CD4-positive, alpha-beta T cell treated with Interleukin-15 for 4 hours (primary cell): ENCODE results near the gene EIF6.

Experiments used
- DNase-seq: peaks from one replicate; pipeline ENCODE4 v3.0.0-alpha.2; 2020; ENCODE audit warnings: low spot score

The EIF6 gene

DNA sequence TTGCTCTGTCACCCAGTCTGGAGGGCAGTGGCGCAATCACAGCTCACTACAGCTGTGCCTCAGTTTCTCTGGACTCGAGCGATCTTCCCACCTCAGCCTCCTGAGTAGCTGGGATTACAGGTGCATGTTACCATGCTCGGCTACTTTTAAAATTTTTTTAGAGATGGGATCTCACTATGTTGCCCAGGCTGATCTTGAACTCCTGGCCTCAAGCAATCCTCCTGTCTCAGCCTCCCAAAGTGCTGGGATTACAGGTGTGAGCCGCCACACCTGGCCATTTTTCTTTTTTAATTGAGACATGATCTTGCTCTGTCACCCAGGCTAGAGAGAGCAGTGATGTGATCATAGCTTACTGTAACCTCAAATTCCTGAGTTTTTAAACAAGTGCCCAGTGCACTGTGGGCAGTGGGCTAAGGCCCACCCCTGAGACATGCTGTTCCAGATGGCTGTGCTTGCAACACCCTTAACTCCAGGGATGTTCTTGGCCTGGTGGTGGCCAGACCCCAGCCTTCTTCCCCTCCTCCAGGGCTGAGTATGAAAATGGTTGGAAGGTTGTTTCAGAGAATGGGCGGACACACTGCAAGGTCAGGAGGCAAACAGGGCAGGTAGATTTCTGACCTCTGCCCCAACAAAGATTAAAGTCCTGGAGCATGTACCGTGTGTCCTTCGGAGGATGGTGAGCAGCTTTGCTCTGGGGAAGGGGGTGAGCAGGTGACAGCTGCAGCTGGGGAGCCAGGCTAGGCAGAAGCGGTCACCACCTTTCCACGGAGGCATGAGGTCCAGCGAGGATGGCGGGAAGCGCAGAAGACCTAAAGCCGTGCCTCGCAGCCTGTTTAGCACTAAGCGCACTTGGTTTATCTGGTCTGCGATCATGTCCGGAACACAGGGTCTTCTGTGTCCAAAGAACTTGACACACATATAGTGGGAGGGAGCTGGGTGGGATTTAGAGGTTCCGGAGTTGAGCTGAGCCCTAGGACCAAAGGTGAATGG, 9.0 kb upstream of the EIF6 start:
- no peak for DNase-seq

DNA sequence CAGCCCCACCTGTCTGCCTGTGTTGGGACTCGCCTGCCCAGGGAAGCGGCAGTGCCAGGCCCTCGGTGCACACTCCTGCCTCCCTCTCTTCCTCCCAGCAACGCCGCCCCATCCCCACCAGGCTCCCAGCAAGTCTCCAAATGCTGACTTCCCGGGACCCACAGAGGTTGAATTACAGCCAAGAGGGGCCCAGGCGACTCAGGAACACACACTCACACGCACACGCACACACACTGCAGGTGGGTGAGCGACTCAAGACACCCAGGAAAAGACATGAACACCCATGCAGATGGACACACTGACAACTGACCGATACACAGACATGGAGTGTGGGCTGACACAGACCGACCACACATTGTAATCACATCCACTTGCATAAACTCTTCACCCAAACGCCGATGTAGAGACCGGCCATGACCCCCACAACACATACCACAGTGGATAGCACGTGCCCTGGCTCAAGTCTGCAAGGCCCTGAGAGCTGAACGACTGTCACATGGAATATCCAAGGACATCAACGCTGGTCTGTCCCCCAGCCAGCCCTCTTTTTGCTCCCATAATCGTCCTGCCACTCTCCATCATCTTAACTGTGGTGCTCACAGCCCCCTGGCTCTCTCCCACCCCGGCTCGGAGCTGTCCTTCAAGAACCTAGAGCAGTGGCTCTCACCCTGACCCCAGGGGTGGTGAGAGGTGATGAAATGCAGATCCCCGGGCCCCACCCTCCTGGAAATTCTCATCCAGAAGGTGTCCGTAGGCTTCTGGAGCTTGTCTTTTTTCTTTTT, 8.1 kb upstream of the EIF6 start:
- DNase-seq = no peak

DNA sequence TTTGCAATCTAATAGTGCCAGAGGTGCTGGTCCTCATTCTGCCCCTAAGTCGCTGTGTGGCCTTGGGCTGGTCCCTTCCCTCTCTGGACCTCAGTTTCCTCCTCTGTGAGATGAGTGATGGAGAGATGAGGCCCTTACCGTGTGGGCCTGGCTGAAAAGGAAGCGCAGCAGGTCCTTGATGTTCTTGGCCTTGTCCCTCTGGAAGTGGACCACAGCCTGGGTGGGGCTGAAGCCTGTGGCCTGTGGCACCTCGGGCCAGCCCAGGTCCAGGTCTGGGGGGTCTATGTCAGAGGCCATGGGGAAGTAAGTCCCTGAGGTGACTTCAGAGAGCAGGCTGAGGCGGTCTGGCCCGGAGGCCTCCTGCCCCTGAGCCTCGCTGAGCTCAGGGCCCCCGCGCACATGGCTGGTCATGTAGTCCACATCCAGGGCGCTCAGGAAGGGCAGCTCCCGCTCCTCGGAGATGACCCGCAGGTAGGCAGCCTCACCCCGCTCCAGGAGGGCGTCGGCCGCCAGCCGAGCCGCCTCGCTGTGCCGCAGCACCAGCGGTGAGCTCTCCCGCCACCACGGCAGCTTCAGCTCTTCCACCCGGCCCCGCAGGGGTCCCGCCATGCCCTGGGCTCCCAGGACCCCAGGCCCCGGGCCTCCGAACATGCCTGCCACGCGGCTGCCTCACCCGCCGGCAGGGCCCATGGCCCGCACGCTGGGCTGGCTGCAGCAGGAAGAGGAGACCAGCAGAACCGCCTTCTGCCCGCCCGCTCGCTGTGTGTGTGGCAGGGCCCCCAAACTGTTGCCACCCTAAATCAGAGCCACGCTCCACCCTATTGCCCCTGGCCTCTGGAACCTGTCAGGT, 7.3 kb upstream of the EIF6 start, which contains the start of gene FAM83C:
FAM83C (minus strand) TSS at position 772 of the 850 bp plus-strand sequence; CDS start at position 651, 121 bp downstream.
- no peak for DNase-seq

DNA sequence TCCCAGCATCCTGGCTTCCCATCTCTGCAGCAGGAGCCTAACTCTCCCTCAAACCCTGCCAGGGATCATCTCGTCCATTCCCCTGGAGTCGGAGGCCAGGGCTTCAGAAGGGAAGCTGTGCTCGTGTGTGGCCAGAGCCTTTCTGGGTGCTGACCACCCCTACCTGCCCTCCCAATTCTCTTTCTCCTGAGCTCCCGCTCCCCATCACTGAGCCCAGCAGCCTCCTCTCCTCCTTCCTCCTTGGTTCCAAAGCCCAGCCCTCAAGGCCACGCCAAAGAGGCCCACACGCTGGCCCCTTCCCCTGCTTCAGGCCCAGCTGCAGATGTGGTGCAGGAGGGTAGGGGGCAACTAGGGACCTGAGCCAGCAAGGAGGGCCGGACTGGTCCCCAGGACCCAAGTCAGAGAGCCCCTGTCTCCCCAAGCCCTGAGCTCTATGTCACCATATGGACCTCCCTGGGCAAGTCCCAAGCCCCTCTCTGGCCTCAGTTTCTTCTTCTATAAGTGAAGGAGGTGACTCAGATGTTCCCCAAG, 6.4 kb upstream of the EIF6 start:
- DNase-seq = no peak

DNA sequence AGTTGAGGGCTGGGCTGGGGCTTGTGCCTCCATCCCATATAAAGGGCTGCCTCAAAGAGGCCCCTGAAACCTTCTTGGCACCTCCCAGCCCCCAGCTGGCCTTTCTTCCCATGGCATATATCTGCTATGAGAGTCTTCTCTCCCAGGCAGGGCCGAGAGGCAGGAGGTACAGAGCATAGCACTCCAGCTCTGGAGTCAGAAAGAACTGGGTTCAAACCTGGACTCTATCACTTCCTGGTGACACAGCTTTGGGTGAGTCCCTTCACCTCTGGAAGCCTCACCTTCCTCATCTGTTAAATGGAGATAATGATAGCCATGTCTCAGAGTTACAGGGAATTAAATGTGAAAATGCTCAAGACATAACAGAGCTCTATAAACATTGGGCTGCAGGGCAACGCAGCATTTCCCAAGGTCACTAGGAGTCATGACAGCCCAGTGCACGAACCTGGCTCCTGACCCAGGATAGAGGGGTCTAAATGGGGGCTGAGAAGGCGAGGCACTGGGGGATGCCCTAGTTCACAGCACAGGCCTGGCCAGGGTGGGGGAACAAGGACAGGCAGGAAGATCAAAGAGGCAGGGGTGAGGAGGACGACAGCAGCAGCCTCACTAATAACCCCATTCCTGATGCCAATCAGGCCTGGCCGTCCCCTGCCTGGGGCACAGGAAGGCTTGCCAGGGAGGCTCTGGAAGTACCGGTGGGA, 5.8 kb upstream of the EIF6 start:
- no peak for DNase-seq

DNA sequence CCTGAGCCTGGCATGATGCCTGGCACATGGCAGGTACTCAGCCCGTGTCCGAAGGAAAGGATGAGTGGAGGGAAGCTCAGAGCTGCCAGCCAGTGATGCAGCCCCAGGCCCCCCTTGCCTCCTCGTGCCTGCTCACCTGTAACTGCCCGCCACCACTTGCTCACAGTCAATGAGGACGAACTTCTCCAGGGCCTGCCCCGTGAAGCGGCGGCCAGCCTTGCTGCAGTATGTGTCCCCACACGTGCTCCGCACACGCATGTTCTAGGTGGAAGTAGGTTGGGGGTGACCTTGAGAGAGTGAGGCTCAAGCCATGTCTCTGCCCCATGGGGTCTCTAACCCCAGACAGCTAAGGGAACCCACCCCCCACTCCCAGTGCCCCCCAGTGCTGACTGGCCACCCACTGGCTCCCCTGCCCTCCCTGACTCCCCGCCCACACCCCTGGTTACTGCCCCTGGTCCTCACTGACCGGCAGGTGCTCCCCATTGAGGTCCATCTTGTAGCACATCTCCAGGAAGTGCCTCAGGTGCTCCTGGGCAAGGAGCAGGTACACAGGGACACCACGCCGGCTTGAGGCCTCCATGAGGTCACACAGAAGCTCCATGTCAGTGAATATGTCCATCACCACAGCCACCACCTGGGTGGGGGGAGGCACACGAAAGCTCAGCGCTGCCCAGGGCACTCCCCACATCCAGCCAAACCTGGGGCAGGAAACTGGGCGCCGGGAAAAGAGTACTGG, 3.9 kb upstream of the EIF6 start:
- no peak for DNase-seq

DNA sequence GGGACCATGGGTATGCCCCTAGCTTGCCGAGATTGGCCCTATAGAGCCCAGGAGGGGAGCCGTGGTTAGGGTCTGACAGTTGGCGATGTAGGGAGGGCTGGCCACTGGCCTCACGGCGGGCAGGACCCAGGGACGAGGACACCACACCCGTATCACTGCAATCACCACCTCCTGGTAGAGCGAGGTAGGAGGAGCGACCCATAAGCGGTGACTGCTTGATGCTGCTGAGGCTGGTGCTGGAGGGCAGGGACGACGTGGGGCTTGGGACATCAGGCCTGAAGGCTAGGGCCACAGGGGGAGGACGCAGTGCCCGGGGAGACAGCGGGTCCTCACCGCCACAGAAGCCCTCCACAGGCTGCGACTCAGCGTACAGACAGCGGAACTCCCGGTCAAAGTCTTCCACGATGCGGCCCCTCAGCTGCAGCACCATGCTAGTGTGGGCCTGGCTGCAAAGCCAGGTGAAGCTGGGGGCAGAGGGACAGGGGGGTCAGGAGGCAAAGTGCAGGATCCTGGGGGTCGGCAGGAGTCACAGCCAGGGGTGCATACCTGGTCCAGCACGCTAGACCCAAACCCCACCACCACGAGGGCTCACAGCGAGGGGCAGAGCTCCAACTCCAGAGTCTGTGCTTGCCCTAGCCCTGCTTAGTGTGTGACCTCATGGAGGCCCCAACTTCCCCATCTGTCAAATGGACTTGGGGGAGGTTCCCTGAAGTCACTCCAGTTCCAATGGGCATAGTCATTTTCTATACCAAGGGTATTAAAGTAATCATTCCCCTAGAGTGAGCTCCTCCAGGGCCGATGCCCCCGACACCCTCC, 3.1 kb upstream of the EIF6 start:
- no peak for DNase-seq

DNA sequence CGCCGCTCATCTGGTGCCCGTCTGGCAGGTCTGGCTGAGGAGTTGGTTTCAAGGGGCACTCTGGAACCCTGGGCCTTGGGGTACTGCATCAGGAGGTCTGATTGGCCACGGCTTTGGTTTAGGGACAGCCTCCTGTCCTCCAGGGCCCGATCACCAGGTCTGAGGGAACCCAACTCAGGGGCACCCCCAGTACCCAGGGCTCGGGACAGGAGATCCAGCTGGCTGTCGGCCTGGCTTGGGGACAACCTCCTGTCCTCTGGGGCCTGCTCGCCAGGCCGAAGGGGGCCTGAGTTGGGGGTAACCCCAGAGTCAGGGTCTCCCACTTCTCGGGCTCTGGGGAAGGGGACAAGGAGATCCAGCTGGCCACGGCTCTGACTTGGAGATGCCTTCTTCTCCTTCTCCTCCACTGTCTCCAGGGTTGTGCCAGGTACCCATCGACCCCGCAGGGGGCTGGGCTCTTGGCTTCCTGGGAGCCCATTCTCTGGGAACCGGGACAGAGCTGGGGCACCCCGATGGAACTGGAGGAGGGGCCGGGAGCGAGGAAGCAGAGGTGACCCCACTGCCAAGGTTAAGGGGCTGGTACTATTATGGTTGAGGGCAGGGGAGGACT, 2.4 kb upstream of the EIF6 start:
- DNase-seq = no peak

DNA sequence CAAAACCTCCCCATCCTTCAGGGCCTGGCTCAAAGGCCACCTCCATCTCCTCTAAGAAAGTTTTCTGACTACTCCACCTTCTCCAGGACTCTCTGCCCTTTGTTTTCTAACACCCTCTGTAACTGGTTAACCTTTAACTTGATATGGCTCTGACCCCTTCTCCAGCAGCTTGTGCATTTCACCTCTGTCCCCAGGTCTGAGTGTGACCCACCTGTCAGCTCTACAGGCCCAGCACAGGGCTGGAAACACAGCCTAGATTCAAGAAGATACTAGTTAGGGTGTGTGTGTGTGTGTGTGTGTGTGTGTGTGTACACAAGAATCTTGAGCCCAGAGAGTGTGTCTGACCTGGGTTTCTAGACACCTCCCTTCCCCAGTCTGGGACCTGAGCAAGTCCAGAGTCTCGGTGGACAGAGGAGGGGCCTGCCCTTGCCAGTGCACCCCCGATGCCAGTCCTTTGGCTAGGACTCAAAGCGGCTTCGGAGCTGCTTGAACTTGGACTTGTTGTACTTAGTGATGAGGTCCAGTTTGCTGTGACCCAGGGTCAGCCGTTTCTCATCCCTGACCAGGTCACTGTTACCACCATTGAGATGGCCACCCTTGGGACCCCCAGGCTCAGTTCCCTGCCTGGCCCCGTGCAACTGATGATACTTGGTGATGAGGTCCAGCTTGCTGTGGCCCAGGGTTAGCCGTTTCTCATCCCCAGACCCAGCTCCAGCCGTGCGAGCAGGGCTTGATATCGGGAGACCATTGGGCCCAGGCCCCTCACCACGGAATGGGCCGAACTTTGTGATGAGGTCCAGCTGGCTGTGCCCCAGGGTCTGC, 1.7 kb upstream of the EIF6 start:
- DNase-seq = no peak

DNA sequence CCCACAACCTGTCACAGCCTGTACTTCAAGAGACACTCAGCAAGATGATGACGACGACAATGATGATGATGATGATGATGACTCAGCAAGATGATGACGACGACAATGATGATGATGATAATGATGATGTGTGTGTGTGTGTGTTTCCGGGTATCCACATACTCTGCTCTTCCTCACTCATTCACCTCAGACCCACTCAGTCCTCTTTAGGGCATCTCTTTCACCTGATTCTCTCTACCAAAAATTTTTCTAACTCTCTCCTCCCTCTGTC, 1.2 kb upstream of the EIF6 start:
- DNase-seq = no peak

DNA sequence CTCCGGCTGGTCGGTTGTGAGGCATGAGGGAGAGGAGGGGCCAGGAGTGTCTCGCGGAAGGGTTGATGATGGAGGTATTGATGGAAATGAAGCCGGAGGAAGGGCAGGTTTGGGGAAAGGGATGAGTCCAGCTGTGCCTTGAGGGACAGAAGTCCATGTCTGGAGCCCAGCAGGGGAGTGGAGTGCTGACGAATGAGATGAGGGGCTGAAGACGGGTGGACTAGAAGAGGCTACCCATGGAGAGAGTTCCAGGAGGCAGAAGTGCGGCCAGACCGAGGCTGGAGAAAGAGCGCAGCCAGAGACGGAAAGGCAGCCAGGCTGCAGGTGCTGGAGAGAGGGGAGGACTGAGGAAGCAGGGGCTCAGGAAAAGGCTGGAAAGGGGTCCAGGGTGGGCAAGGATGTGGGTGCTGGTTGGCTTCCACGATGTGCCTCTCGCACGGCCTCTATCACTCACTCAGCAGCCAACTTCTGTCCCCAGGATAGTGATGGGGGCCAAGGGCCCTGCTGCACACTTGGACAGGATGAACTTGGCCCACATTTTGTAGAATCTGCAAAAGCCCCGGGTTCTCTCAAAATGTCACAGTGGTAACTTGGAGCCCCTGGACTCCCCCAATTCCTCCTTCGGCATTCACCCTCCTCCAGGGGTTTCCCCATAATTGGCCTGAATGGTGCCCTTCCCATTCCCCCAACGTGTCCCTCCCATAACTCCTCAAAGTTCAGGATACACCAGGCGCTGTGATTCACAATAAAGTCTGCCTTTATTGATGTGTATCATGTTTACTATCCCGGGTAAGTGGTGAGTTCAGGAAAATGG, 627 bp upstream of the EIF6 start:
- DNase-seq = no peak

DNA sequence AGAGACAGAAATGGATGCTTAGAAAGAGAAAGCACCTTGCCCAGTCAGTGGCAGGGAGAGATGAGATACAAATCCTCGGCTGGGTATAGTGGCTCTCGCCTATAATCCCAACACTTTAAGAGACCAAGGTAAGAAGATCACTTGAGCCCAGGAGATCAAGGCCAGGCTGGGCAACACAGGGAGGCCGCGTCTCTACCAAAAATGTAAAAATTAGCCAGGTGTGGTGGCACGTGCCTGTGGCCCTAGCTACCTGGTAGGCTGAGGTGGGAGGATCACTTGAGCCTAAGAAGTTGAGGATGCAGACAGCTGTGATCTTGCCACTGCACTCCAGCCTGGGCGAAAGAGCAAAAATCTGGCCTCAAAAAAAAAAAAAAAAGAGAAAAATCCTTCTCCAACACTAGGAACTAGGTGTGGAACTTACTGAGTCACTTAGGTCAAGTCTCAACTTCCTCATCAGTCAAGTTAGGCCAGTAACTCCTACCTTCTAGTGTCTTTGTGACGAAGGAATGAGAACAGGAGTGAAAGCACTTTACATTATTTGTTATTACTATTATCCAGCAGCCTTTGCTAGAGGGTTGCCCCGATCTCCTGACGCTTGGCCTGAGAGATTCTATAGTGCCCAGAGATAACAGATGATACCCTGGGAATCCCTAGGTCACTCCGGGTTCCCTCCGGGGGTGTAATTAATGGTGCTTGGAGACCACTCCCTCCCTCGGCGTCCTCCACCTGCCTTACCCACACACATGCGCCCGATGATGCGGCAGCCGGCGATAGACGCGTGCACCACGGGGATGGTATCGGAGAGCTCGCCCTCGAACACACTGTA, 918 bp downstream of the EIF6 start:
- no peak for DNase-seq

DNA sequence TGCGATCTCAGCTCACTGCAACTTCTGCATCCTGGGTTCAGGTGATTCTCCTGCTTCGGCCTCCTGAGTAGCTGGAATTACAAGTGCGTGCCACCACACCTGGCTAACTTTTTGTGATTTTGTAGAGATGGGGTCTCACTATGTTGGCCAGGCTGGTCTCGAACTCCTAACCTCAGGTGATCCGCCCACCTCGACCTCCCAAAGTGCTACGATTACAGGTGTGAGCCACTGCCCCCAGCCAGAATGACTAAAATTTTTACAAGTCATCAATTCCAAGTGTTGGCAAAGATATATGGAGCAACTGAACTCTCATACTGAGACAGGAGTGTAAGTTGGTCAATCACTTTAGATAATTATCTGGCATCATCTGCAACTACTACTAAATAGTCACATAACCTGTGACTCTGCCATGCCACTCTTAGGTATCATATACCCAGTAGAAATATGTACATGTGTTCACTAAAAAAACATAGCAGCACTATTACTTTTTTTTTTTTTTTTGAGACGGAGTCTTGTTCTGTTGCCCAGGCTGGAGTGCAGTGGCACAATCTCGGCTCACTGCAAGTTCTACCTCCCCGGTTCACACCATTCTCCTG, 3.0 kb downstream of the EIF6 start:
- no peak for DNase-seq

DNA sequence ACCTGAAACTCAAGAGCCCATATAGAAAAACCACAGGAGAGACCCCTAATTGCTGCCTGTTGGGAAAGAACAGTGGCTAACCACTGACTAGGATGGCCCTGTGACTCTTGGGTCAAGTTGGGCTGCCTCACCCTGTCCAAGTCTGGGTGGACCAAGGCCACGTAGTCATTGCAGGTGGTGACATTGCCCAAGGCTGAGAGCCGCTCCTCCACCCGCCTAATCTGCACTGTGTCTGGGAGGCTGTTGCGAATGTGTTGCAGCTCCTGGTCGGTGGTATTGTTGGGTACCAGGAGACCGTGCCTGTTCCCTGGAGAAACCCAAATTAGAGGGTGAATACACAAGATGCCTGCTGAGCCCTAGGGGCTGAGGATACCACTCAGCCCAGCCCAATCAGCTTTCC, 4.0 kb downstream of the EIF6 start:
- no peak for DNase-seq

DNA sequence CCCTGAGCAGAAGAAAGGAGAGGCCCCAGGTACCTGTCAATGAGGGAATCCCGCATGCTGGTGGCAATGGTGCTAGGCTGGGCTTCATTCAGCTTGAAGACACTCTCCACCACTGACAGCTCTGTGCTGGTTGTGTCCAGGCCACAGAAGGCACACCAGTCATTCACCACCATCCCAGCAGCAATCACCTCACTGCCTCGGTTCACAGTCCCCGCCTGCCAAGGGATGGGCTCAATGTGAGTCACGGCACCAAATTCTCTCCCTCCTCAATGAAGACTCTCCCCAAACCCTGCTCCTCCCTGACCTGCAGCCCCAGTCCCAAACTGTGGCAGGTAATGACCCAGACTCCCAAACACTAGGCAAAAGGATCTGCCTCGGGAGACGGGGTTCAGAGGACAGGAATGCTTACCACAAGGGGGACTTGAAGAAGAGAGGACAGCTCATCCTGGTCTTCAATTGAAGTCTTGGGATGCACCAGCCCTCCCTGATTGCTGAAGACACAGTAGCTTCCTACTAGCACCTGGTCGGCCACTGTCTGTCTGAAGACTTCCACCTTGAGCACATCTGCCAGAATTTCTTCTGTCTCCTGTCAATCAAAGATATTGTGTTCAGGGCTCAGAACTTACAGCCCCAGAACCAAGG, 4.9 kb downstream of the EIF6 start:
- no peak for DNase-seq

DNA sequence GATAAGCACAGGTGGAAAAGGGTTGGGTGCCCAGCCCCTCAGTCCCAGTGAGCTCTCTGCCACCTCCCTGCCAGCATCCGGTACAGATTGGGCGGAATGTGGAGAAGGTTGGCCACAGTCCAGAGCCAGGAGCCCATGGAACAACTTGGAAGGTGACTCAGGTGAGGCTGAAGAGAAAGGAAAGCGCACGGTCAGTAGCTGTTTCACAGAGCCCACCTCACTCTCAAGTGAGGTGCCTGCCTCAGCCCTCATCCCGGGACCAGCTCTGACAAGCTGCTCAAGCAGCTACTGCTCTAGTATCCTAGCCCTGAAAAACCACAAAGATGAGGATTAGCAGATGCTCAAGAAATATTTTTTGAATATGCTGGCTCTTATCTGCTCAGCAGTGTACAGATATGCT, 5.5 kb downstream of the EIF6 start:
- DNase-seq = no peak
